ENCODE measurements around the gene TACSTD2.
"Not testable (repeated sequence)": the region's sequence is repeated elsewhere in the genome, so short reads cannot be mapped to it uniquely, and the experiment has no call there.

The TACSTD2 gene

DNA sequence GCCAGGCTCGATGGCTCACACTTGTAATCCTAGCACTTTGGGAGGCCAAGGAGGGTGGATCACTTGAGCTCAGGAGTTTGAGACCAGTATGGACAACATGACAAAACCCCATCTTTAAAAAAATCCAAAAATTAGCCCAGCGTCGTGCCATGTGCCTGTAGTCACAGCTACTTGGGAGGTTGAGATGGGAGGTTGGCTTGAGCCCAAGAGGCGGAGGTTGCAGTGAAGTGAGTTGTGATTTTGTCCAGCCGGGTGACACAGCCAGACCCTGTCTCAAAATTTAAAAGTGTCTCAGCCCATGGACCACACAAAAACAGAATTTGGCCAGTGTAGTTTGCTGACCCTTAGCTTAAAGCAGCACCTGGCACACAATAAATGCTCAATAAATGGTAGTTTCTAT lies 11.3 kb upstream of the TACSTD2 start:
- no peak for DNase-seq (ENCODE audit: low read depth in 2 of 2, low spot score in 1 of 2)

DNA sequence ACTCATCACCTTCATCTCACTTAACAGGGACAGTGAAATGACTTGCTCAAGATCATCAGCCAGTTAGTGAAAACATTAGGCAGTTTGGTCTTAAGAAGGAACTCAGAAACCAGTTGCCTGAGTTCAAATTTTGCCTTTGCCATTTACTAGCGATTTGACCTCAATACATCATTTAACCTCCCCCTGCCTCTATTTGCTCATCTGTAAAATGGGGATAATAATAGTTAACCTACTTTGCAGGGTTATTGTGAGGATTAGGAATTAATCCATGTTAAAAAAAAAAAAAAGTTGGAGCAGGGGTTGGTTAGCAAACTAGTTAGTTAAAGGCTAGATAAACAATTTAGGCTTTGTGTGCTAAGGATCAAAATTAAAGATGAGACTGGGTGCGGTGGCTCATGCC lies 10.6 kb upstream of the TACSTD2 start:
- DNase-seq (ENCODE audit: low read depth in 2 of 2, low spot score in 1 of 2), result no peak

GRCh38 chr1:58586271-58586670 lies 9.2 kb upstream of the TACSTD2 start:
- DNase-seq (ENCODE audit: low read depth in 2 of 2, low spot score in 1 of 2), result no peak

GRCh38 chr1:58585581-58586151 lies 8.6 kb upstream of the TACSTD2 start:
- DNase-seq (ENCODE audit: low read depth in 2 of 2, low spot score in 1 of 2), result no peak

DNA sequence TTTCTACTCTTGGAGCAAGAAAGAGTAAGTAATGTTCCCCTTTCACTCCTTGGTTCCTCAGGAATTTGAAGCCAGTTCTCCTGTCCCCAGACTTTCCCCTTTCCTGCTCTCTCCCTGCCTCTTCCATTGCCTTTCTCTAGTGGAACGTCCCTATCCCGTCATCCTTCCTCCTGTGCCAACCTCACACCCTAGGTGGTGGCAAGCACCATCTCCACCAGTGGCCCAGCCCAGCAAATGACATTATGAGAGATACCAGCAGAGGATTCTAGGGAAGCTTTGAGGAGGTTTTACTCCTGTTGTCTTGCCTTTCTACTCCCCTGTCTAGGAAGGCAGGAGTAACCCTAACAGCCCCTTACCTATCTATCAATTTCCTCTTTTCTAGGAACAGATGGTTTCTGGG lies 8.1 kb upstream of the TACSTD2 start:
- DNase-seq (ENCODE audit: low read depth in 2 of 2, low spot score in 1 of 2), result no peak

DNA sequence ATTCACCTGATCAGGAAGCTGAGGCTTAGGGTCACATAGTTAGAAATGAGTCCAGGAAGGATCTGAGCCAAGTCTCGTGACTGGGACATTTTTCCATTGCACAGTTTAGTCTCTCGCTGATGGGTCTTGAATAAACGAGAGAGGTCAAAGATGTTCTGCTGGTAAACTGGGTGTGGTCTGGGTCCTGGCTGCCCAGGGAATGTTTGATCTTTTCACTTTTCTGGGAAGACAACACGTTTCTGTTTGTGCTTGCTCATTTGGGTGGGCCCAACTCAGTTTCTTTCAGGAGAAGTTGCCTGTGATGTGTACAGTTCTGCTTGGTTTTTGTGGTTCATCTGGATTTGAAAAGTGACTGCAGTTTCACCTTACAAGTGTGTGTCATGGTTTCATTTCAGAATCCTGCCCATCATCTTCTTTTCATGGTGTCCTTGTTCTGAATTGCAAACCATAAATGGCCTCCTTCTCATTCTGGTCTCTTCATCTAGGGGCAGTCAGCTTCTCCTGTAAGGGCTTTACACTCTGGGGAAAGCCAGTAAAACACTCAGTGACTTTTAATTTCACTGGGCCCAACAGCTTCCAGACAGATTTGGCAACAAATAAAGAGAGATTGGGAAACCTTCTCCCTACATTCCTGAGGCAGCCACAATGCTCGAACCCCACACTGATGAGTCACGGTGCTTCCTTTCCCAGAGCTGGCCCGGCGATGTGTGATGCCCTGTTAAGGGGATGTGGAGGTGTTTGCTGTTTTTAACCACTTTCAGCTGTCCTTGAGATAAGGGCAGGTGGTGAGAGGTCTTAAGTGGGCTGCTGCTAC lies 7.2 kb upstream of the TACSTD2 start:
- DNase-seq (ENCODE audit: low read depth in 2 of 2, low spot score in 1 of 2), result no peak

- no peak for DNase-seq (ENCODE audit: low read depth in 2 of 2, low spot score in 1 of 2)
Measured at GRCh38 chr1:58583496-58583895, 6.4 kb upstream of the TACSTD2 start.

- not testable (repeated sequence) for DNase-seq (ENCODE audit: low read depth in 2 of 2, low spot score in 1 of 2)
Measured at GRCh38 chr1:58582143-58582542, 5.1 kb upstream of the TACSTD2 start.

DNA sequence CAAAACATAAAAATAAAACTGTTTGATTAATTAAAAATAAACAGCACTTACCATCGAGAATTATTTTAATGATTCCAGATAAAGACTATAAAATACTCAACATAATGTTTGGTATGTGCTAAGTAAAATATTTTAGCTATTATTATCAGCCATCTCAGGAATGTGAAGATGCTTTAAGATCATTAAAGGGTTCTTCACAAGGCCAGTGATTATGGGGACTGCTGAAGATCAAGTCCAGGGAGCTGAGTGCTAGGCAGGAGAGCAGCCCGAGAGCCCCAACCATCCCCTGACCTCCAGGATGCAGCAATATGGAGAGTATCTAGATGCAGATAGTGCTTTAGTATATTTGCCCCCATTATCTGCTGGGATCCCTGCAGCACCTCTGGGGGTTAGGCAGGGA lies 4.6 kb upstream of the TACSTD2 start:
- no peak for DNase-seq (ENCODE audit: low read depth in 2 of 2, low spot score in 1 of 2)

GRCh38 chr1:58580186-58580585 lies 3.1 kb upstream of the TACSTD2 start:
- DNase-seq (ENCODE audit: low read depth in 2 of 2, low spot score in 1 of 2), result no peak

GRCh38 chr1:58577654-58578030 lies 590 bp upstream of the TACSTD2 start:
- DNase-seq (ENCODE audit: low read depth in 2 of 2, low spot score in 1 of 2), result no peak

GRCh38 chr1:58576325-58576726 lies 726 bp downstream of the TACSTD2 start:
- no peak for DNase-seq (ENCODE audit: low read depth in 2 of 2, low spot score in 1 of 2)

DNA sequence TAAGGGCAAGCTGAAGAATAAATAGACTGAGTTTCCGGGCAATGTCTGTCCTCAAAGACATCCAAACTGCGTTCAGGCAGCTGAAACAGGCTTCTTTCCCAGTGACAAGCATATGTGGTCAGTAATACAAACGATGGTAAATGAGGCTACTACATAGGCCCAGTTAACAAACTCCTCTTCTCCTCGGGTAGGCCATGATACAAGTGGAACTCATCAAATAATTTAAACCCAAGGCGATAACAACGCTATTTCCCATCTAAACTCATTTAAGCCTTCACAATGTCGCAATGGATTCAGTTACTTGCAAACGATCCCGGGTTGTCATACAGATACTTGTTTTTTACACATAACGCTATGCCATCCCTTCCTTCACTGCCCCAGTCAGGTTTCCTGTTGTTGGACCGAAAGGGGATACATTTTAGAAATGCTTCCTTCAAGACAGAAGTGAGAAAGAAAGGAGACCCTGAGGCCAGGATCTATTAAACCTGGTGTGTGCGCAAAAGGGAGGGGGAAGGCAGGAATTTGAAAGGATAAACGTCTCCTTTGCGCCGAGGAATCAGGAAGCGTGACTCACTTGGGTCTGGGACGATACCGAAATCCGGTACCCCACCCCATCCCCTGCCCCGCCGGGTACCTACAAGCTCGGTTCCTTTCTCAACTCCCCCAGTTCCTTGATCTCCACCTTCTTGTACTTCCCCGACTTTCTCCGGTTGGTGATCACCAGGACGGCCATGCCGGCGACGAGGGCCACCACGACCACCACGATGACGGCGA lies 1.3 kb downstream of the TACSTD2 start:
- no peak for DNase-seq (ENCODE audit: low read depth in 2 of 2, low spot score in 1 of 2)

DNA sequence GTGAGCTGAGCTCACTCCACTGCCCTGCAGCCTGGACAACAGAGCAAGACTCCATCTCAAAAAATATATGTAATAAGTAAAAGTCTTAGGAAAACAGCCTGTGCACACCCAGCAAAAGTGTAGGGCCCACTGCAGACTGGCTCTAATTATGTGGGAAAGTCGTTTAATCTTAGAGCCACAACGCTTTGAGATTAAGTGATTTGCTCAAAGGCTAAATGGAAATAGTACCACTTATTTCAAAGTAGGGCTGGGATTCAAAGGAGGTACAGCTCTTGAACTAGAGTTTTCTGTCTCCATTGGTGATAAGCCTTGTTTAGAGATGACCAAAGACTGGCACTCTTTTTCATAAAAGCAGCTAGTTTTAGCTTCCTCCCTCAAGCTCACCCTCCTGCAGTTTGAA lies 2.2 kb downstream of the TACSTD2 start:
- no peak for DNase-seq (ENCODE audit: low read depth in 2 of 2, low spot score in 1 of 2)

DNA sequence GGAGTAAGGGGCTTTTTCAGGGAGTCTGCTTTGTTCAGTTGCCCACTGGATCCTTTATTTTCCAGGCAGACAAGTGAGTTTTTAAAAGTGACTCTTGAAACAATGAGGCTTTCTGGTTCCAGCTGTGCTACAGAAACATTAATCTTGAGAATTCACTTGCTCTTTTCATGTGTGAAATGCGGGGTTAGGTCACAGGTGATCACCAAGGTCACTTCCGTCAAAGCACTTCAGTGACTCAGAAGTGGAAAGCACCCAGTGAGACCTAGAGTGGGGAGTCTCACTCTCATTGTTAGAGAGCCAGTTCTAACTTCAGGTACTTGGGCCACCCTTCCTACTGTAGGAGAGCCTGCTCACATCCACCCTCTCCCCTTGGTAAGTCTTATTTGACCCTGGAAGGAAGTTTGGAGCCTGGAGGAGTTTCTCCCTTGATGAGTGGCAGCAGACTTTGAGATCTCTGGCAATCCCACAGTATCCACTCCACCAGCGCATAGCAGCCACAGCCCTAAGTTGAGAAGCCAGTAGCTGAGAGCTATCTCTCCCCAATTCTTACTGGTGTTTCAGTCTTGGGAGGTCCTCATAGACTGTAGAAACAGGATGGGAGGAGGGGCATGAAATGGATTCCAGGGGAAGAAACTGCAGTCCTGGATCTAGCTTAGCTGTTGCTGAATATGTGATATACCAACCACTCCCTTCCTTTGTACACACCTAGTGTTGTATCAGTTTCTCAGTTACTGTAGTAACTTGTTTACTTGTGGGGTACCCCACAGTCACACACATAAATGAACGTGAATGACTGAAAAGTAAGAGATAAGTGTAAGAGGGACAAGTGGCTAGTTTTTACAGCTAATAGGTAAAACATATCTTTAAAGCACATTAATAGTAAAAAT lies 3.1 kb downstream of the TACSTD2 start:
- DNase-seq (ENCODE audit: low read depth in 2 of 2, low spot score in 1 of 2), result no peak

DNA sequence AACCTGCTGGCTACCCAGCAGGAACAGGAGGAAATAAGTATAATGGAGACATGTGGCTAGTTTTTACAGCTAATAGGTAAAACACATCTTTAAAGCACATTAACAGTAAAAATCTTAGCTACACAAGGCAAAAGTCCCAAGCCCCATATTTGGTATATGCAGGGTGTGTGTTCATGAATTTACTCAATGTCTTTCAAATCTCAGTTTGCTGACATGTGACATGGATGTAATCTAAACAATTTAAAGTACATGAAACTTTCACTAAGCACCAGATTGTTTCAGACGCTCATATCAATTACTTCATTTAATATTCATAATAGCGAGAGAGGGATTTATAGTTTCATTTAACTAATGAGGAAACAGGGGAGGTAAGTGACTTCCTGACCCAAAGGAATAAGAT lies 3.9 kb downstream of the TACSTD2 start:
- DNase-seq (ENCODE audit: low read depth in 2 of 2, low spot score in 1 of 2), result no peak

- DNase-seq (ENCODE audit: low read depth in 2 of 2, low spot score in 1 of 2), result no peak
Measured at GRCh38 chr1:58572690-58573089, 4.4 kb downstream of the TACSTD2 start.

- no peak for DNase-seq (ENCODE audit: low read depth in 2 of 2, low spot score in 1 of 2)
Measured at GRCh38 chr1:58571616-58572015, 5.4 kb downstream of the TACSTD2 start.

DNA sequence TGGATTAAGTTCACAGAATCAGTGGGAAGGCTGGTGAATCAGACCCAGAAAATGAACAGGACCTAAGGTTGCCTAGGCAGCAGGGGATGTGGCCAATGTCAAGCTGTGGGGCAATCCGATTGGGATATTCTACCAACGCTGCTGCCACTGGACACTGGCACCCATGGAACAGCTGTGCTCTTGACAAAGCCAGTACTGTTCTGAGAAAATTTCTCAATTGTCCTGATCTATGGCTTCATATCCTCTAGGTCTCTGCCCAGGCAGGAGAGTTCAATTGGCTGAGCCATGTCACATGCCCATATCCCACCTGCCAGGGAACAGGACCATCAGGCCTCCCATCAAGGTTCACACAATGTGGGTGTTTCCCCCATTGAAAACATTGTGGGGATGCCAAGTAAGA lies 6.2 kb downstream of the TACSTD2 start:
- DNase-seq (ENCODE audit: low read depth in 2 of 2, low spot score in 1 of 2), result no peak

- DNase-seq (ENCODE audit: low read depth in 2 of 2, low spot score in 1 of 2), result no peak
Measured at GRCh38 chr1:58570094-58570493, 7.0 kb downstream of the TACSTD2 start.

- no peak for DNase-seq (ENCODE audit: low read depth in 2 of 2, low spot score in 1 of 2)
Measured at GRCh38 chr1:58568911-58569310, 8.1 kb downstream of the TACSTD2 start.

All from stimulated activated CD8-positive, alpha-beta memory T cell treated with anti-CD3 and anti-CD28 coated beads, Interleukin-4, amount 100 ng/mL, for 1 hour (primary cell).